ENCODE data around the gene ASPM. TPM values are rescaled to one million over a fixed set of nuclear protein-coding genes. Genes with fewer than 3 reads are reported as not detected.
A peak's percentile ranks its signal among the peaks of the same experiment; 100 is the strongest.

The ASPM gene
- 18.4 TPM for polyA plus RNA-seq (2013, experiment 1 of 2)
- 17.8 TPM for polyA plus RNA-seq (2013, experiment 2 of 2)

- Histone ChIP-seq H4K8ac (ENCODE audit: low read depth, low read length) (peak within 1 kb of the TSS; percentile 98), H3K27me3 (ENCODE audit: insufficient read depth, low read length, poor library complexity) (no peaks in the 10 kb centered on the region), H3K18ac (ENCODE audit: low read length) (peak within 1 kb of the TSS; percentile 90), H3K79me2 (ENCODE audit: control insufficient read depth, insufficient read depth, low read length) (peaks cover 20% of the 10 kb centered on the region), H2BK120ac (ENCODE audit: low read depth, low read length) (no peak within 1 kb of the TSS), H4K5ac (ENCODE audit: low read length) (no peak within 1 kb of the TSS), H2BK15ac (replicated peaks; ENCODE audit: low read depth) (no peak within 1 kb of the TSS), H2AK5ac (ENCODE audit: low read length) (no peak within 1 kb of the TSS), H3K79me1 (ENCODE audit: low read length) (peaks cover 4% of the 10 kb centered on the region), H3K9ac (ENCODE audit: low read length) (peak within 1 kb of the TSS; percentile 58), H3K23ac (ENCODE audit: low read length) (no peak within 1 kb of the TSS), H3K4me1 (ENCODE audit: control insufficient read depth, low read depth, low read length) (no peaks in the 10 kb centered on the region), H3K56ac (ENCODE audit: low read length) (peak within 1 kb of the TSS; percentile 88), H3K36me3 (ENCODE audit: control insufficient read depth, insufficient read depth, low read length) (peaks cover 3% of the 10 kb centered on the region), H3K4me2 (ENCODE audit: low read length) (peak within 1 kb of the TSS; percentile 19), H3K4ac (ENCODE audit: low read depth, low read length) (peak within 1 kb of the TSS; percentile 73), H2BK5ac (ENCODE audit: low read length) (no peak within 1 kb of the TSS), H3K4me3 (ENCODE audit: low read length) (peak within 1 kb of the TSS; percentile 64), H3K27ac (ENCODE audit: low read depth, low read length) (peak within 1 kb of the TSS; percentile 86)
- WGBS (ENCODE audit: extremely low coverage, insufficient coverage, low lambda C conversion rate) = no CpG with 5 or more reads among the region's 67 CpGs
- peak; percentile 97 for DNase-seq
These were observed at the start of gene ASPM for GRCh38 chr1:197146101-197147095. TSS of gene ASPM (minus strand) at chr1:197146669. CDS start at chr1:197146437, 232 bp downstream.

GRCh38 chr1:197195100-197195499 is 48.6 kb upstream of the ASPM start:
- no peak overlapping the region for H2BK120ac ChIP-seq (ENCODE audit: low read depth, low read length)
- no peak overlapping the region for H2BK5ac ChIP-seq (ENCODE audit: low read length)
- H3K18ac ChIP-seq (ENCODE audit: low read length) = no peak overlapping the region
- no peak overlapping the region for H2AK5ac ChIP-seq (ENCODE audit: low read length)
- H3K4me3 ChIP-seq (ENCODE audit: low read length) = no peak overlapping the region
- no peak for DNase-seq
- no peak overlapping the region for H3K9ac ChIP-seq (ENCODE audit: low read length)
- H3K27ac ChIP-seq (ENCODE audit: low read depth, low read length) = no peak overlapping the region
- H3K27me3 ChIP-seq (ENCODE audit: insufficient read depth, low read length, poor library complexity) = no peaks in the 10 kb centered on the region
- H2BK15ac ChIP-seq (replicated peaks; ENCODE audit: low read depth) = no peak overlapping the region
- peaks cover 2% of the 10 kb centered on the region for H3K4me1 ChIP-seq (ENCODE audit: control insufficient read depth, low read depth, low read length)
- no peaks in the 10 kb centered on the region for H3K79me1 ChIP-seq (ENCODE audit: low read length)
- no peak overlapping the region for H3K4ac ChIP-seq (ENCODE audit: low read depth, low read length)
- peaks cover under 1% of the 10 kb centered on the region for H3K36me3 ChIP-seq (ENCODE audit: control insufficient read depth, insufficient read depth, low read length)
- no peak overlapping the region for H3K23ac ChIP-seq (ENCODE audit: low read length)
- H4K8ac ChIP-seq (ENCODE audit: low read depth, low read length) = no peak overlapping the region
- no peak overlapping the region for H4K5ac ChIP-seq (ENCODE audit: low read length)
- H3K79me2 ChIP-seq (ENCODE audit: control insufficient read depth, insufficient read depth, low read length) = peaks cover 3% of the 10 kb centered on the region
- no peak overlapping the region for H3K56ac ChIP-seq (ENCODE audit: low read length)
- no peak overlapping the region for H3K4me2 ChIP-seq (ENCODE audit: low read length)

GRCh38 chr1:197184190-197184589 is 37.7 kb upstream of the ASPM start:
- Histone ChIP-seq H3K9ac (ENCODE audit: low read length) (no peak overlapping the region), H3K27ac (ENCODE audit: low read depth, low read length) (no peak overlapping the region), H3K36me3 (ENCODE audit: control insufficient read depth, insufficient read depth, low read length) (no peaks in the 10 kb centered on the region), H2BK5ac (ENCODE audit: low read length) (no peak overlapping the region), H3K4me2 (ENCODE audit: low read length) (no peak overlapping the region), H2BK15ac (replicated peaks; ENCODE audit: low read depth) (no peak overlapping the region), H3K56ac (ENCODE audit: low read length) (no peak overlapping the region), H3K27me3 (ENCODE audit: insufficient read depth, low read length, poor library complexity) (no peaks in the 10 kb centered on the region), H2BK120ac (ENCODE audit: low read depth, low read length) (no peak overlapping the region), H3K4ac (ENCODE audit: low read depth, low read length) (no peak overlapping the region), H2AK5ac (ENCODE audit: low read length) (no peak overlapping the region), H3K4me1 (ENCODE audit: control insufficient read depth, low read depth, low read length) (no peaks in the 10 kb centered on the region), H4K5ac (ENCODE audit: low read length) (no peak overlapping the region), H3K18ac (ENCODE audit: low read length) (no peak overlapping the region), H4K8ac (ENCODE audit: low read depth, low read length) (no peak overlapping the region), H3K79me1 (ENCODE audit: low read length) (no peaks in the 10 kb centered on the region), H3K23ac (ENCODE audit: low read length) (no peak overlapping the region), H3K79me2 (ENCODE audit: control insufficient read depth, insufficient read depth, low read length) (no peaks in the 10 kb centered on the region), H3K4me3 (ENCODE audit: low read length) (no peak overlapping the region)
- no peak for DNase-seq
- WGBS (ENCODE audit: extremely low coverage, insufficient coverage, low lambda C conversion rate) = no CpG with 5 or more reads among the region's 1 CpG

DNA sequence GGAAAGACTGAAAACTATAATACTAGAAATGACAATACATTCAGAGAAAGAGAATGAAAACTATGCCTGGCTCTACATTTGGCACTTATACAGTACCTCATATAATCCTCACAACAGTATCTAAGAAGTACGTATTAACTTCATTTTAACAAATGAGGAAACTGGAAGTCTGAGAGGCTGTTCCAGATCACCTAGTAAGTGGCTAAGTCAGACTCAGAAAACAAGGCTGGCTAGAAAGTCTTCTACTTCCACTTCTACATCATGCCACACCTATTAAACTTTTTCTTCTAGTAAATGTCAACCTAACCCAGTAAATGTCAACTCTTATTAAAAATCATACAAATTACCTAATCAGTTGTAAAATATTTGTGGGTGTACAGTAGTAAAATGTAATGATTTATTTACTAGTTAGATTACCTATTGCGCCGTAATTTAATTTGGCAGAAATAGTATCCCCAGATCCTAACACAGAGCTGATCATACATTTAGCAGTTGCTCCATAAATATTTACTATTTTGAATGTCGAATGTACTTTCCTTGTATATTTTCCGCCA is 36.8 kb upstream of the ASPM start:
- H3K4ac ChIP-seq (ENCODE audit: low read depth, low read length) = no peak overlapping the region
- H3K27me3 ChIP-seq (ENCODE audit: insufficient read depth, low read length, poor library complexity) = no peaks in the 10 kb centered on the region
- H3K23ac ChIP-seq (ENCODE audit: low read length) = no peak overlapping the region
- H2BK5ac ChIP-seq (ENCODE audit: low read length) = no peak overlapping the region
- no peak for DNase-seq
- H3K4me2 ChIP-seq (ENCODE audit: low read length) = no peak overlapping the region
- no peak overlapping the region for H3K4me3 ChIP-seq (ENCODE audit: low read length)
- no peak overlapping the region for H2BK15ac ChIP-seq (replicated peaks; ENCODE audit: low read depth)
- H2AK5ac ChIP-seq (ENCODE audit: low read length) = no peak overlapping the region
- WGBS (ENCODE audit: extremely low coverage, insufficient coverage, low lambda C conversion rate) = no CpG with 5 or more reads among the region's 5 CpGs
- no peak overlapping the region for H3K56ac ChIP-seq (ENCODE audit: low read length)
- no peak overlapping the region for H3K18ac ChIP-seq (ENCODE audit: low read length)
- no peaks in the 10 kb centered on the region for H3K79me2 ChIP-seq (ENCODE audit: control insufficient read depth, insufficient read depth, low read length)
- no peak overlapping the region for H4K8ac ChIP-seq (ENCODE audit: low read depth, low read length)
- no peak overlapping the region for H3K27ac ChIP-seq (ENCODE audit: low read depth, low read length)
- no peak overlapping the region for H4K5ac ChIP-seq (ENCODE audit: low read length)
- no peak overlapping the region for H2BK120ac ChIP-seq (ENCODE audit: low read depth, low read length)
- H3K9ac ChIP-seq (ENCODE audit: low read length) = no peak overlapping the region
- no peaks in the 10 kb centered on the region for H3K36me3 ChIP-seq (ENCODE audit: control insufficient read depth, insufficient read depth, low read length)
- no peaks in the 10 kb centered on the region for H3K79me1 ChIP-seq (ENCODE audit: low read length)
- H3K4me1 ChIP-seq (ENCODE audit: control insufficient read depth, low read depth, low read length) = no peaks in the 10 kb centered on the region

GRCh38 chr1:197182716-197183115 is 36.2 kb upstream of the ASPM start:
- WGBS (ENCODE audit: extremely low coverage, insufficient coverage, low lambda C conversion rate) = no CpG with 5 or more reads among the region's 3 CpGs
- no peak overlapping the region for H3K4ac ChIP-seq (ENCODE audit: low read depth, low read length)
- no peak overlapping the region for H3K23ac ChIP-seq (ENCODE audit: low read length)
- H4K5ac ChIP-seq (ENCODE audit: low read length) = no peak overlapping the region
- no peak overlapping the region for H2BK15ac ChIP-seq (replicated peaks; ENCODE audit: low read depth)
- no peak overlapping the region for H4K8ac ChIP-seq (ENCODE audit: low read depth, low read length)
- H3K18ac ChIP-seq (ENCODE audit: low read length) = no peak overlapping the region
- H3K9ac ChIP-seq (ENCODE audit: low read length) = no peak overlapping the region
- no peak overlapping the region for H2BK120ac ChIP-seq (ENCODE audit: low read depth, low read length)
- no peaks in the 10 kb centered on the region for H3K27me3 ChIP-seq (ENCODE audit: insufficient read depth, low read length, poor library complexity)
- no peak overlapping the region for H2BK5ac ChIP-seq (ENCODE audit: low read length)
- no peak overlapping the region for H2AK5ac ChIP-seq (ENCODE audit: low read length)
- H3K36me3 ChIP-seq (ENCODE audit: control insufficient read depth, insufficient read depth, low read length) = no peaks in the 10 kb centered on the region
- H3K27ac ChIP-seq (ENCODE audit: low read depth, low read length) = no peak overlapping the region
- H3K4me2 ChIP-seq (ENCODE audit: low read length) = no peak overlapping the region
- no peaks in the 10 kb centered on the region for H3K79me1 ChIP-seq (ENCODE audit: low read length)
- H3K4me3 ChIP-seq (ENCODE audit: low read length) = no peak overlapping the region
- no peak overlapping the region for H3K56ac ChIP-seq (ENCODE audit: low read length)
- no peaks in the 10 kb centered on the region for H3K79me2 ChIP-seq (ENCODE audit: control insufficient read depth, insufficient read depth, low read length)
- no peaks in the 10 kb centered on the region for H3K4me1 ChIP-seq (ENCODE audit: control insufficient read depth, low read depth, low read length)
- no peak for DNase-seq
